ENCODE measurements around the gene ZNF560. TPM values are rescaled to one million over a fixed set of nuclear protein-coding genes. Genes with fewer than 3 reads are reported as not detected.
A peak's percentile ranks its signal among the peaks of the same experiment; 100 is the strongest.

Gene ZNF560
- total RNA-seq, 1 experiment from 2014 or later: not detected

- no peak for DNase-seq (ENCODE audit: extremely low read depth, low read depth)
These were observed 53.4 kb downstream of the ZNF560 start for GRCh38 chr19:9445037-9445436.

GRCh38 chr19:9436358-9436757, 62.1 kb downstream of the ZNF560 start:
- DNase-seq (ENCODE audit: extremely low read depth, low read depth): no peak

- peak; percentile 81 for DNase-seq (ENCODE audit: extremely low read depth, low read depth)
These were observed 62.8 kb downstream of the ZNF560 start, which contains the start of gene ZNF266 for GRCh38 chr19:9435279-9436268. ZNF266 (minus strand) TSS chr19:9435573; CDS start chr19:9420089, 15,484 bp downstream.

- DNase-seq (ENCODE audit: extremely low read depth, low read depth): no peak
These were observed 66.9 kb downstream of the ZNF560 start for GRCh38 chr19:9431475-9431874.

GRCh38 chr19:9430444-9430843, 68.0 kb downstream of the ZNF560 start:
- no peak for DNase-seq (ENCODE audit: extremely low read depth, low read depth)

GRCh38 chr19:9427941-9428340, 70.5 kb downstream of the ZNF560 start:
- no peak for DNase-seq (ENCODE audit: extremely low read depth, low read depth)

Other genes starting within 250 kb of the ZNF560 start
- gene OR7E24, start 247.7 kb downstream of the ZNF560 start, total RNA-seq (2014; rRNA removed; shearing (Covaris generic)): not detected in 2 replicates
- gene ZNF699, start 188.8 kb downstream of the ZNF560 start, total RNA-seq (2014; rRNA removed; shearing (Covaris generic)): 6.0 and 6.9 TPM in 2 replicates
- gene ZNF559, start 174.4 kb downstream of the ZNF560 start, total RNA-seq (2014; rRNA removed; shearing (Covaris generic)): 18.6 and 23.7 TPM in 2 replicates
- 3.7 and 5.7 TPM in 2 replicates for gene ZNF177, start 135.6 kb downstream of the ZNF560 start, total RNA-seq (2014; rRNA removed; shearing (Covaris generic))
- gene ZNF266, start 63.0 kb downstream of the ZNF560 start, total RNA-seq (2014; rRNA removed; shearing (Covaris generic)): 8.1 and 9.1 TPM in 2 replicates
- 13.2 and 16.3 TPM in 2 replicates for gene ZNF426, start 40.0 kb upstream of the ZNF560 start, total RNA-seq (2014; rRNA removed; shearing (Covaris generic))
- gene ZNF121, start 85.9 kb upstream of the ZNF560 start, total RNA-seq (2014; rRNA removed; shearing (Covaris generic)): 80.1 and 86.4 TPM in 2 replicates
- gene ZNF561, start 122.6 kb upstream of the ZNF560 start, total RNA-seq (2014; rRNA removed; shearing (Covaris generic)): 23.9 and 26.1 TPM in 2 replicates
- 30.3 and 33.7 TPM in 2 replicates for gene ZNF562, start 176.5 kb upstream of the ZNF560 start, total RNA-seq (2014; rRNA removed; shearing (Covaris generic))

All from NCI-H460 (cell line).